ENCODE results near the gene ASB3. TPM values are rescaled to one million over a fixed set of nuclear protein-coding genes. Genes with fewer than 3 reads are reported as not detected.

Gene ASB3
- polyA plus RNA-seq, 2 donors = 5.8 to 8.0 TPM

DNA sequence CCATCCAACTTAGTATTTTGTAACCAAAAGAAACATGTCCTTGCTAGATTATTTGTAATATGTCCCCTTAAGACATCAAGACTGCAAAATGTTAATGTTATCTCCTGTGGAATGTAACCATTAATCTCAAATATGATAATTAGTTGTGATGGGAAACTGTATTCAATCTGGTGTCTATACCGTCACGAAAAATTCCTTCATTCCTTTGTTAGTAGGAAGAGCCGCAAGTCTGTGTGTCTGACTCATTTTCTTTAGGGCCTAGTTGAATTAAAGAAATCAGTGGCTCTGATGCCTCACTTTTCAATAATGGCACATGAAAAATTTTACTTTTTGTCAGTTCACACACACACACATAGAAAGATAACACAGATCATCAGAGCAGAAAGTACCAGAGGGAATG, 146.3 kb downstream of the ASB3 start:
- no peaks in the 10 kb centered on the region for H3K36me3 ChIP-seq (ENCODE audit: control insufficient read depth in 2 of 2, insufficient read depth in 2 of 2, low read length in 1 of 2)
- WGBS, 2 donors = 93 to 96% methylated on average over 3 of the region's 3 CpGs
- H3K4me1 ChIP-seq (ENCODE audit: control insufficient read depth in 2 of 2, insufficient read depth in 2 of 2, low read length in 1 of 2) = no peaks in the 10 kb centered on the region
- H3K4me3 ChIP-seq (ENCODE audit: low read depth in 1 of 2, low read length in 2 of 2) = no peak overlapping the region
- H3K27me3 ChIP-seq (ENCODE audit: control insufficient read depth in 1 of 2, insufficient read depth in 2 of 2, low read length in 2 of 2) = no peaks in the 10 kb centered on the region
- no peak overlapping the region for H3K27ac ChIP-seq (ENCODE audit: low read depth in 2 of 2, low read length in 1 of 2)
- H3K9me3 ChIP-seq (ENCODE audit: control insufficient read depth in 2 of 2, insufficient read depth in 1 of 2, low read depth in 1 of 2, low read length in 1 of 2) = no peaks in the 10 kb centered on the region

GRCh38 chr2:53636596-53636995, 150.2 kb downstream of the ASB3 start:
- no peaks in the 10 kb centered on the region for H3K4me1 ChIP-seq (ENCODE audit: control insufficient read depth in 2 of 2, insufficient read depth in 2 of 2, low read length in 1 of 2)
- no peak overlapping the region for H3K27ac ChIP-seq (ENCODE audit: low read depth in 2 of 2, low read length in 1 of 2)
- H3K27me3 ChIP-seq (ENCODE audit: control insufficient read depth in 1 of 2, insufficient read depth in 2 of 2, low read length in 2 of 2) = no peaks in the 10 kb centered on the region
- H3K9me3 ChIP-seq (ENCODE audit: control insufficient read depth in 2 of 2, insufficient read depth in 1 of 2, low read depth in 1 of 2, low read length in 1 of 2) = no peaks in the 10 kb centered on the region
- H3K4me3 ChIP-seq (ENCODE audit: low read depth in 1 of 2, low read length in 2 of 2) = no peak overlapping the region
- no peaks in the 10 kb centered on the region for H3K36me3 ChIP-seq (ENCODE audit: control insufficient read depth in 2 of 2, insufficient read depth in 2 of 2, low read length in 1 of 2)
- WGBS, 2 donors = 90 to 92% methylated on average over 6 of the region's 6 CpGs

- Histone ChIP-seq H3K4me1 (ENCODE audit: control insufficient read depth in 2 of 2, insufficient read depth in 2 of 2, low read length in 1 of 2) (no peaks in the 10 kb centered on the region), H3K9me3 (ENCODE audit: control insufficient read depth in 2 of 2, insufficient read depth in 1 of 2, low read depth in 1 of 2, low read length in 1 of 2) (no peaks in the 10 kb centered on the region), H3K36me3 (ENCODE audit: control insufficient read depth in 2 of 2, insufficient read depth in 2 of 2, low read length in 1 of 2) (no peaks in the 10 kb centered on the region), H3K27ac (ENCODE audit: low read depth in 2 of 2, low read length in 1 of 2) (no peak overlapping the region), H3K27me3 (ENCODE audit: control insufficient read depth in 1 of 2, insufficient read depth in 2 of 2, low read length in 2 of 2) (no peaks in the 10 kb centered on the region), H3K4me3 (ENCODE audit: low read depth in 1 of 2, low read length in 2 of 2) (no peak overlapping the region)
- WGBS, 2 donors = 89 to 91% methylated on average over 4 of the region's 4 CpGs
Measured at GRCh38 chr2:53636109-53636508, 150.6 kb downstream of the ASB3 start.

GRCh38 chr2:53635694-53636093, 151.1 kb downstream of the ASB3 start:
- H3K36me3 ChIP-seq (ENCODE audit: control insufficient read depth in 2 of 2, insufficient read depth in 2 of 2, low read length in 1 of 2) = no peaks in the 10 kb centered on the region
- H3K4me1 ChIP-seq (ENCODE audit: control insufficient read depth in 2 of 2, insufficient read depth in 2 of 2, low read length in 1 of 2) = no peaks in the 10 kb centered on the region
- WGBS, 2 donors = 77 to 83% methylated on average over 3 of the region's 3 CpGs
- H3K4me3 ChIP-seq (ENCODE audit: low read depth in 1 of 2, low read length in 2 of 2) = no peak overlapping the region
- no peaks in the 10 kb centered on the region for H3K9me3 ChIP-seq (ENCODE audit: control insufficient read depth in 2 of 2, insufficient read depth in 1 of 2, low read depth in 1 of 2, low read length in 1 of 2)
- H3K27me3 ChIP-seq (ENCODE audit: control insufficient read depth in 1 of 2, insufficient read depth in 2 of 2, low read length in 2 of 2) = no peaks in the 10 kb centered on the region
- no peak overlapping the region for H3K27ac ChIP-seq (ENCODE audit: low read depth in 2 of 2, low read length in 1 of 2)

- 75 to 90% methylated on average over 1 of the region's 1 CpG for WGBS, 2 donors
- no peaks in the 10 kb centered on the region for H3K4me1 ChIP-seq (ENCODE audit: control insufficient read depth in 2 of 2, insufficient read depth in 2 of 2, low read length in 1 of 2)
- no peak overlapping the region for H3K27ac ChIP-seq (ENCODE audit: low read depth in 2 of 2, low read length in 1 of 2)
- no peaks in the 10 kb centered on the region for H3K36me3 ChIP-seq (ENCODE audit: control insufficient read depth in 2 of 2, insufficient read depth in 2 of 2, low read length in 1 of 2)
- no peak overlapping the region for H3K4me3 ChIP-seq (ENCODE audit: low read depth in 1 of 2, low read length in 2 of 2)
- H3K27me3 ChIP-seq (ENCODE audit: control insufficient read depth in 1 of 2, insufficient read depth in 2 of 2, low read length in 2 of 2) = no peaks in the 10 kb centered on the region
- no peaks in the 10 kb centered on the region for H3K9me3 ChIP-seq (ENCODE audit: control insufficient read depth in 2 of 2, insufficient read depth in 1 of 2, low read depth in 1 of 2, low read length in 1 of 2)
Measured at GRCh38 chr2:53633441-53633840, 153.3 kb downstream of the ASB3 start.

GRCh38 chr2:53632714-53633113, 154.0 kb downstream of the ASB3 start:
- no peaks in the 10 kb centered on the region for H3K27me3 ChIP-seq (ENCODE audit: control insufficient read depth in 1 of 2, insufficient read depth in 2 of 2, low read length in 2 of 2)
- H3K36me3 ChIP-seq (ENCODE audit: control insufficient read depth in 2 of 2, insufficient read depth in 2 of 2, low read length in 1 of 2) = no peaks in the 10 kb centered on the region
- 34 to 50% methylated on average over 1 of the region's 1 CpG for WGBS, 2 donors
- H3K27ac ChIP-seq (ENCODE audit: low read depth in 2 of 2, low read length in 1 of 2) = no peak overlapping the region
- no peak overlapping the region for H3K4me3 ChIP-seq (ENCODE audit: low read depth in 1 of 2, low read length in 2 of 2)
- H3K9me3 ChIP-seq (ENCODE audit: control insufficient read depth in 2 of 2, insufficient read depth in 1 of 2, low read depth in 1 of 2, low read length in 1 of 2) = no peaks in the 10 kb centered on the region
- no peaks in the 10 kb centered on the region for H3K4me1 ChIP-seq (ENCODE audit: control insufficient read depth in 2 of 2, insufficient read depth in 2 of 2, low read length in 1 of 2)

GRCh38 chr2:53632126-53632460, 154.7 kb downstream of the ASB3 start:
- Histone ChIP-seq H3K36me3 (ENCODE audit: control insufficient read depth in 2 of 2, insufficient read depth in 2 of 2, low read length in 1 of 2) (no peaks in the 10 kb centered on the region), H3K27me3 (ENCODE audit: control insufficient read depth in 1 of 2, insufficient read depth in 2 of 2, low read length in 2 of 2) (no peaks in the 10 kb centered on the region), H3K4me3 (ENCODE audit: low read depth in 1 of 2, low read length in 2 of 2) (no peak overlapping the region), H3K27ac (ENCODE audit: low read depth in 2 of 2, low read length in 1 of 2) (no peak overlapping the region), H3K9me3 (ENCODE audit: control insufficient read depth in 2 of 2, insufficient read depth in 1 of 2, low read depth in 1 of 2, low read length in 1 of 2) (no peaks in the 10 kb centered on the region), H3K4me1 (ENCODE audit: control insufficient read depth in 2 of 2, insufficient read depth in 2 of 2, low read length in 1 of 2) (no peaks in the 10 kb centered on the region)
- WGBS, 2 donors = 80 to 82% methylated on average over 4 of the region's 4 CpGs

- 54 to 61% methylated on average over 3 of the region's 3 CpGs for WGBS, 2 donors
- Histone ChIP-seq H3K27ac (ENCODE audit: low read depth in 2 of 2, low read length in 1 of 2) (no peak overlapping the region), H3K4me3 (ENCODE audit: low read depth in 1 of 2, low read length in 2 of 2) (no peak overlapping the region)
Measured at GRCh38 chr2:53631313-53632125, 155.2 kb downstream of the ASB3 start.

GRCh38 chr2:53630026-53630606, 156.6 kb downstream of the ASB3 start:
- no peak overlapping the region for H3K27ac ChIP-seq (ENCODE audit: low read depth in 2 of 2, low read length in 1 of 2)
- no peak overlapping the region for H3K4me3 ChIP-seq (ENCODE audit: low read depth in 1 of 2, low read length in 2 of 2)
- H3K27me3 ChIP-seq (ENCODE audit: control insufficient read depth in 1 of 2, insufficient read depth in 2 of 2, low read length in 2 of 2) = no peaks in the 10 kb centered on the region
- no peaks in the 10 kb centered on the region for H3K9me3 ChIP-seq (ENCODE audit: control insufficient read depth in 2 of 2, insufficient read depth in 1 of 2, low read depth in 1 of 2, low read length in 1 of 2)
- no peaks in the 10 kb centered on the region for H3K36me3 ChIP-seq (ENCODE audit: control insufficient read depth in 2 of 2, insufficient read depth in 2 of 2, low read length in 1 of 2)
- H3K4me1 ChIP-seq (ENCODE audit: control insufficient read depth in 2 of 2, insufficient read depth in 2 of 2, low read length in 1 of 2) = no peaks in the 10 kb centered on the region
- WGBS, 2 donors = 86 to 91% methylated on average over 7 of the region's 7 CpGs

More at GRCh38 chr2:53631313-53632125, 155.2 kb downstream of the ASB3 start:
- Histone ChIP-seq H3K9me3 (ENCODE audit: control insufficient read depth in 2 of 2, insufficient read depth in 1 of 2, low read depth in 1 of 2, low read length in 1 of 2) (no peaks in the 10 kb centered on the region), H3K4me1 (ENCODE audit: control insufficient read depth in 2 of 2, insufficient read depth in 2 of 2, low read length in 1 of 2) (no peaks in the 10 kb centered on the region), H3K27me3 (ENCODE audit: control insufficient read depth in 1 of 2, insufficient read depth in 2 of 2, low read length in 2 of 2) (no peaks in the 10 kb centered on the region), H3K36me3 (ENCODE audit: control insufficient read depth in 2 of 2, insufficient read depth in 2 of 2, low read length in 1 of 2) (no peaks in the 10 kb centered on the region)

- no peaks in the 10 kb centered on the region for H3K4me1 ChIP-seq (ENCODE audit: control insufficient read depth in 2 of 2, insufficient read depth in 2 of 2, low read length in 1 of 2)
- H3K4me3 ChIP-seq (ENCODE audit: low read depth in 1 of 2, low read length in 2 of 2) = no peak overlapping the region
- WGBS, 2 donors = 64 to 68% methylated on average over 4 of the region's 4 CpGs
- H3K27ac ChIP-seq (ENCODE audit: low read depth in 2 of 2, low read length in 1 of 2) = no peak overlapping the region
- H3K9me3 ChIP-seq (ENCODE audit: control insufficient read depth in 2 of 2, insufficient read depth in 1 of 2, low read depth in 1 of 2, low read length in 1 of 2) = no peaks in the 10 kb centered on the region
- H3K36me3 ChIP-seq (ENCODE audit: control insufficient read depth in 2 of 2, insufficient read depth in 2 of 2, low read length in 1 of 2) = no peaks in the 10 kb centered on the region
- H3K27me3 ChIP-seq (ENCODE audit: control insufficient read depth in 1 of 2, insufficient read depth in 2 of 2, low read length in 2 of 2) = no peaks in the 10 kb centered on the region
Measured at GRCh38 chr2:53629501-53629900, 157.3 kb downstream of the ASB3 start.

Data from esophagus (tissue), 2 donors.